Measurements from ENCODE around the gene SNX5. TPM values are rescaled to one million over a fixed set of nuclear protein-coding genes. Genes with fewer than 3 reads are reported as not detected.

The SNX5 gene
- total and polyA plus RNA-seq, 2 experiments from 2014 or later, result 105 to 144 TPM

- H3K9me3 ChIP-seq (ENCODE audit: low read depth), result no peaks in the 10 kb centered on the region
- no peak for TF ChIP-seq CTCF (IDR thresholded peaks at IDR 0.05; ENCODE audit: low read depth, low read length)
- no peak overlapping the region for H3K4me3 ChIP-seq
- no peaks in the 10 kb centered on the region for H3K36me3 ChIP-seq
- H3K4me1 ChIP-seq (ENCODE audit: low read depth), result peaks cover 36% of the 10 kb centered on the region
- H3K27me3 ChIP-seq, result no peaks in the 10 kb centered on the region
- H3K27ac ChIP-seq, result no peak overlapping the region
- no peak for DNase-seq (ENCODE audit: low read depth in 1 of 2, low spot score in 1 of 2)
These were observed 34.9 kb downstream of the SNX5 start for GRCh38 chr20:17933711-17934110.

- no peak for TF ChIP-seq CTCF (IDR thresholded peaks at IDR 0.05; ENCODE audit: low read depth, low read length)
- no peaks in the 10 kb centered on the region for H3K9me3 ChIP-seq (ENCODE audit: low read depth)
- no peak overlapping the region for H3K4me3 ChIP-seq
- no peak overlapping the region for H3K27ac ChIP-seq
- peaks cover 33% of the 10 kb centered on the region for H3K4me1 ChIP-seq (ENCODE audit: low read depth)
- DNase-seq (ENCODE audit: low read depth in 1 of 2, low spot score in 1 of 2), result no peak
- no peaks in the 10 kb centered on the region for H3K27me3 ChIP-seq
- H3K36me3 ChIP-seq, result no peaks in the 10 kb centered on the region
These were observed 35.5 kb downstream of the SNX5 start for GRCh38 chr20:17933121-17933520.

- no peak overlapping the region for H3K27ac ChIP-seq
- H3K4me3 ChIP-seq, result no peak overlapping the region
- peaks cover 30% of the 10 kb centered on the region for H3K4me1 ChIP-seq (ENCODE audit: low read depth)
- H3K36me3 ChIP-seq, result no peaks in the 10 kb centered on the region
- no peak for TF ChIP-seq CTCF (IDR thresholded peaks at IDR 0.05; ENCODE audit: low read depth, low read length)
- no peaks in the 10 kb centered on the region for H3K9me3 ChIP-seq (ENCODE audit: low read depth)
- no peaks in the 10 kb centered on the region for H3K27me3 ChIP-seq
- no peak for DNase-seq (ENCODE audit: low read depth in 1 of 2, low spot score in 1 of 2)
These were observed 36.2 kb downstream of the SNX5 start for GRCh38 chr20:17932396-17932795.

GRCh38 chr20:17931513-17931912 lies 37.1 kb downstream of the SNX5 start:
- Histone ChIP-seq H3K36me3 (no peaks in the 10 kb centered on the region), H3K27ac (no peak overlapping the region), H3K9me3 (ENCODE audit: low read depth) (no peaks in the 10 kb centered on the region), H3K4me3 (no peak overlapping the region), H3K27me3 (no peaks in the 10 kb centered on the region), H3K4me1 (ENCODE audit: low read depth) (peaks cover 21% of the 10 kb centered on the region)
- TF ChIP-seq CTCF (IDR thresholded peaks at IDR 0.05; ENCODE audit: low read depth, low read length), result no peak
- no peak for DNase-seq (ENCODE audit: low read depth in 1 of 2, low spot score in 1 of 2)

- DNase-seq (ENCODE audit: low read depth in 1 of 2, low spot score in 1 of 2), result no peak
- Histone ChIP-seq H3K4me3 (no peak overlapping the region), H3K36me3 (no peaks in the 10 kb centered on the region), H3K27ac (no peak overlapping the region), H3K4me1 (ENCODE audit: low read depth) (peaks cover 3% of the 10 kb centered on the region), H3K27me3 (no peaks in the 10 kb centered on the region), H3K9me3 (ENCODE audit: low read depth) (no peaks in the 10 kb centered on the region)
- no peak for TF ChIP-seq CTCF (IDR thresholded peaks at IDR 0.05; ENCODE audit: low read depth, low read length)
These were observed 39.8 kb downstream of the SNX5 start for GRCh38 chr20:17928633-17929311.
